GM12873 (cell line): ENCODE data around the gene CLBA1.

ENCODE experiments used
- TF ChIP-seq, protein P1 (sequence below): IDR thresholded peaks from 2 replicates; pipeline ENCODE4 v1.5.1; 2012; ENCODE audit warnings: low read depth, mild to moderate bottlenecking, moderate library complexity, low read length, control low read depth; ENCODE audit not compliant: insufficient read depth; ENCODE audit errors: missing control alignments

The CLBA1 gene

GRCh38 chr14:104953896-104954656 is 31.5 kb upstream of the CLBA1 start:
- TF ChIP-seq, protein P1, sequence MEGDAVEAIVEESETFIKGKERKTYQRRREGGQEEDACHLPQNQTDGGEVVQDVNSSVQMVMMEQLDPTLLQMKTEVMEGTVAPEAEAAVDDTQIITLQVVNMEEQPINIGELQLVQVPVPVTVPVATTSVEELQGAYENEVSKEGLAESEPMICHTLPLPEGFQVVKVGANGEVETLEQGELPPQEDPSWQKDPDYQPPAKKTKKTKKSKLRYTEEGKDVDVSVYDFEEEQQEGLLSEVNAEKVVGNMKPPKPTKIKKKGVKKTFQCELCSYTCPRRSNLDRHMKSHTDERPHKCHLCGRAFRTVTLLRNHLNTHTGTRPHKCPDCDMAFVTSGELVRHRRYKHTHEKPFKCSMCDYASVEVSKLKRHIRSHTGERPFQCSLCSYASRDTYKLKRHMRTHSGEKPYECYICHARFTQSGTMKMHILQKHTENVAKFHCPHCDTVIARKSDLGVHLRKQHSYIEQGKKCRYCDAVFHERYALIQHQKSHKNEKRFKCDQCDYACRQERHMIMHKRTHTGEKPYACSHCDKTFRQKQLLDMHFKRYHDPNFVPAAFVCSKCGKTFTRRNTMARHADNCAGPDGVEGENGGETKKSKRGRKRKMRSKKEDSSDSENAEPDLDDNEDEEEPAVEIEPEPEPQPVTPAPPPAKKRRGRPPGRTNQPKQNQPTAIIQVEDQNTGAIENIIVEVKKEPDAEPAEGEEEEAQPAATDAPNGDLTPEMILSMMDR = no peak

DNA sequence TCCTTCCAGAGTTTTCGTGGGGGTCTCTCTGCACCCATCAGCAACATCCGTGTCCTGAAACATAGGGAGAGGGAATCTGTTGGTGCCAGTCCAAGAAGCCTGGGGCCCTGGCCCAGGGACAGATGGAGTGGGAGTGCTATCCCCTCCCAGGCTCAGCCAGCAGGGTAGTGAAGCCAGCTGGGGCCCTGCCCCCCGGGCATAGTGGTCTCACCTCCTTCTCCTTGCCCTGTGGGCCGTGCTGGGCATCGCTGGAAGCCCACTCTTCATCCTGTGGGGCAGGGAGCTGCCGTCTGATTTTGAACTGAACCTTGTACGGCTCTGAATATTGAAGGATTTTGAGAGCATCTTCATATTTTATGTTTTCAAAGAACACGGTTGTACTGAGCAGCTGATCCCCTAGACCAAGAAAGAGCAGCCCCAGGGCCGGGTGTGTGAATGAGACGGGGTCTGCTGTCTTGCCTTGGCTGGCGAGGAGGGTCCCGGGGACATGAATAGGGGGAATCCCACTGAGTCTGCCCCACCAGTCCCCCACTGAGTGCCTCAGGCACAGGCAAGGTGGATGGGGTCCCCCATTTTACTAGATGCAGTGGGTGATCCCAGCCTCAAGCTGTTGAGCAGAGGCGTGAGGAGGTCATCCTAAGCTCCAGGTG is 30.7 kb upstream of the CLBA1 start:
- TF ChIP-seq, protein P1 = no peak

GRCh38 chr14:104955396-104955770 is 30.2 kb upstream of the CLBA1 start:
- TF ChIP-seq, protein P1 = no peak

DNA sequence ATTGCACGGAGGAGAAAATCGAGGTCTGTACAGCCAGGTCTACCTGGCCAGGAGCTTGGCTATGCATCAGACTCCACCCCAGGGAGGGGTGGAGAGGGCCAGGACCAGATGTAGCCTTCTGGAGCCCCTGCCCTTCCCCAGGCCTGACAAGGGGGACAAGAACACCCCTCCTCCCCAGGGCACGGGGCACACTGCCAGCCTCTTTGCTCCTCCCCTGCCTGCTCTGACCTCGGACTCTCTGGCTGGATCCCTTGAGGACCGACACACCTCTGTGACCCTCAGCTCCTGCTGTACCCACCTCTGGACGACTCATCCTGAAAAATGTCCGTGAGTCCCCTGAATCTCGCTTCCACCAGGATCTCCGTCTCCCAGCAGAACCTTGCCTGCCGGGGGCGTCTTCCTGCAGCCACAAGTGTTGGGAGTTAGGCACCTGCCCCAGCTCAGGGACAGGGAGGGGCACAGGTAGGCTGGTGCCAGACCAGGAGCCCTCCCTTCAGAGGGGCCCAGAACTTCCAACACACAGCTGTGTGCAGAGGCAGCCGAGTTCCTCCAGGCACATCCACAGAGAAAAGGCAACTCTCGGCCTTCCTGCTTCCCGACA is 29.2 kb upstream of the CLBA1 start:
- TF ChIP-seq, protein P1 = no peak

DNA sequence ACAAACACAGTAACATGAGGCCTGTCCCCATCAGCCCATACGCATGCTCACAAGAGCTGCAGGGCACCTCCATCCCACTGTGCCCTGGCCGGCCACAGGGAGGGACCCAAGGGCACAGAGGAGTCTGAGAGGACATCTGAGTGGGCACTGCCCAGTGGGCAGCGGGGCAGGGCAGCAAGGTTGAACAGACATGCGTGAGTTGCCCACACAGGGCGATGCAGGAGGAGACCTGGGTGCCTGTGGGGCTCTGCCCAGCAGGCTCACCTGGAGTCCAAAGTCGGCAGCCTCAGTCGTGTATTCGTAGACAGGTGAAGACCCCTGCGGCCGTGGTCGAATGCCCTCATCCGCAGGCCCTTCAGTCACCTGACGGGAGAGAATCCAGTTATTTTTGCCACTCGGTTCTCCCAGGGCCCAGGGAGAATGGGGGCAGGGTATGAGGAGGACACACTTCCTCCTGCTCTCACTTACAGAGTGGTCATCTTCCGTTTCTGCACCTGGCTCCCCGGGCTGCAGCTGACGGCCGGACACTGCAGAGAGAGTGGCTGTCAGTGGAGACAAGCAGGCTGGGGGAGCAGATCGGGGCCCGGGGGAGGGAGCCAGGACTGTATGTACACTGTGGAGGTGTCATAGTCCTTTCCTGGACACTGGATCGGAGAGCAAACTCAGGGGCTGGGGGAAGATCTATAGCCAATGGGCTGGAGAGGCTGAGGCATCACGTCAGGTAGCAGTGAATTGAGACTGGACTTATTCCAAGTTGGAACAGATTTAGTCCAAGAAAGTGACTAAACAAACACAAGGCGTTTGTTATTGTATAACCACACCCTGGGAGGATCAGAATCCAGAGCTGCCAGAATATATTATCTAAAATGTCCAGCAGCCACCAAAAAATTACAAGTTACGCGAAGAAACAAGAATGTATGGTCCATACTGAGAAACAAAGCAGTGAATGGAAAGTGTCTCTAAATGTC is 28.2 kb upstream of the CLBA1 start:
- TF ChIP-seq, protein P1 = no peak

DNA sequence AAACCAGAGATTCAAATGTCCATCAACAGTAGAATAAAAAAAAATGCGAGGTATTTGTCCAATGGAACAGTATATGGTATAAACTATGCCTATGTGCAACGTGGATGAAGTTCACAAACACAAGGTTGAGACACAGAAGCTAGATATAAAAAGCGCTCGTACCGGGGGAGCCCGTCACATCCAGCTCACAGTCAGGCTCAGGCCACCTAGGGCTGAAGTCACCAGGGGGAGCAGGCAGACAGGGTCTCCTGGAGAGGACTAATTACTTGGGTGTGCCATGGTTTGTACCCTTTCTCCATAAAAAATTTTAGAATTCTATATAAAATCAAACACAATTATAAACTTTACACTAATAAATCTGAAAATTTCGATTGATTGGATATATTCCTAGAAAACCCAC is 21.0 kb upstream of the CLBA1 start:
- TF ChIP-seq, protein P1 = no peak
